GM13977 (cell line): ENCODE results near the gene SSRP1.
"Not testable (repeated sequence)": the region's sequence is repeated elsewhere in the genome, so short reads cannot be mapped to it uniquely, and the experiment has no call there.

Source experiments
- DNase-seq: peaks from one replicate; pipeline ENCODE4 v3.0.0; 2012; ENCODE audit warnings: low spot score
- CTCF ChIP-seq: IDR thresholded peaks from 2 replicates; pipeline ENCODE4 v1.5.1; 2012; ENCODE audit warnings: mild to moderate bottlenecking, control low read depth; ENCODE audit not compliant: insufficient read depth; ENCODE audit errors: extremely low read depth, missing control alignments
- in situ Hi-C: fragments of 300-500 bp; cut with MboI; formaldehyde crosslinking; loops from one replicate; pipeline ENCODE4 v1.12.0; 2022; ENCODE audit warnings: low sequenced_read_pairs, low pct_unique_long_range_greater_than_20kb, mixed read lengths, inconsistent platforms; ENCODE audit not compliant: unreplicated experiment

The SSRP1 gene

GRCh38 chr11:57288771-57289579 is 46.7 kb downstream of the SSRP1 start:
- TF ChIP-seq CTCF = no peak
- DNase-seq = no peak
- in situ Hi-C loops = no loop called here

GRCh38 chr11:57287884-57288283 is 47.8 kb downstream of the SSRP1 start:
- in situ Hi-C loops = no loop called here
- TF ChIP-seq CTCF = no peak
- no peak for DNase-seq

GRCh38 chr11:57283231-57283990 is 52.3 kb downstream of the SSRP1 start:
- TF ChIP-seq CTCF = no peak
- in situ Hi-C loops = no loop called here
- no peak for DNase-seq

- DNase-seq, in situ Hi-C loops: not testable (repeated sequence)
Observed at GRCh38 chr11:57281546-57281945, 54.1 kb downstream of the SSRP1 start.

GRCh38 chr11:57279116-57279515 is 56.6 kb downstream of the SSRP1 start:
- TF ChIP-seq CTCF = no peak
- no peak for DNase-seq
- in situ Hi-C loops = no loop called here

- TF ChIP-seq CTCF = no peak
- in situ Hi-C loops = no loop called here
- DNase-seq = no peak
Observed at GRCh38 chr11:57278721-57279095, 57.0 kb downstream of the SSRP1 start.
